ENCODE data around the gene CDIP1. TPM values are rescaled to one million over a fixed set of nuclear protein-coding genes. Genes with fewer than 3 reads are reported as not detected.

The CDIP1 gene
- total and polyA plus RNA-seq, 4 donors = 4.4 to 18.6 (median 12.0) TPM

DNA sequence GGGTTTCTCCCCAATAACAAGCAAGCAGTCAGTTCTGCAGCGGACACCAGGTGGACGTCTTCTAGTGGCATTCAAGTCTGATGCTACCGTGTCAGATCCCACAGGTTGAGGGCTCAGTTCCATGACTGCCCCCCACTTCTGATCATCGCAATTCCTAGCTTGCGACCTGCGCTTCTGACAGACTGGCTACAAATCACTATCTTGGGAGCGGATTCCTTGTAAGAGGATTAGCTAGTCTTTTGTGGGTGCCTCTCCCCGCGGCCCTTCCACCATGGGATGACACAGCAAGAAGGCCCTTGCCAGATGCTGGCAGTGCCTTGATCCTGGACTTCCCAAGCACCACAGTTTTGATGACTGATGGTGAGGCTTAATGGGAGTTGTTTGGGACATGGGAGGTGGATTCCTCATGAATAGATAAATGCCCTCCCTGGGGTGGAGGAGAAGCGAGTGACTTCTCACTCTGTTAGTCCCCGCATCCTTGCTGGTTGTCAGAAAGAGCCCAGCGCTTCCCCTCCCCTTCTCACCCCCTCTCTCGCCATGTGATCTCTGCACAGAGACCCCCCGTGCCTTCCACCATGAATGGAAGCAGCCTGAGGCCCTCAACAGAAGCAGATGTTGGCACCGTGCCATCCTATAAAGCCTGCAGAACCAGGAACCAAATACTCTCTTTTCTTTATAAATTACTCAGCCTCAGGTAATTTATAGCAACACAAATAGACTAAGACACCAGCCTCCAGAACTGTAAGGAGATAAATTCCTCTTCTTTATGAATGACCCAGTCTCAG, 19.1 kb downstream of the CDIP1 start:
- H3K9me3 ChIP-seq (ENCODE audit: control insufficient read depth in 4 of 4, low read length in 3 of 4) = no peaks in the 10 kb centered on the region
- no peaks in the 10 kb centered on the region for H3K27me3 ChIP-seq (ENCODE audit: control insufficient read depth in 4 of 4, insufficient read depth in 4 of 4, low read length in 3 of 4)
- DNase-seq (ENCODE audit: low spot score) = no peak
- H3K9ac ChIP-seq (ENCODE audit: low read depth in 1 of 2, low read length in 2 of 2) = no peak overlapping the region
- no peak for TF ChIP-seq HNF4A (conservative IDR thresholded peaks at IDR 0.05)
- TF ChIP-seq, protein P1, sequence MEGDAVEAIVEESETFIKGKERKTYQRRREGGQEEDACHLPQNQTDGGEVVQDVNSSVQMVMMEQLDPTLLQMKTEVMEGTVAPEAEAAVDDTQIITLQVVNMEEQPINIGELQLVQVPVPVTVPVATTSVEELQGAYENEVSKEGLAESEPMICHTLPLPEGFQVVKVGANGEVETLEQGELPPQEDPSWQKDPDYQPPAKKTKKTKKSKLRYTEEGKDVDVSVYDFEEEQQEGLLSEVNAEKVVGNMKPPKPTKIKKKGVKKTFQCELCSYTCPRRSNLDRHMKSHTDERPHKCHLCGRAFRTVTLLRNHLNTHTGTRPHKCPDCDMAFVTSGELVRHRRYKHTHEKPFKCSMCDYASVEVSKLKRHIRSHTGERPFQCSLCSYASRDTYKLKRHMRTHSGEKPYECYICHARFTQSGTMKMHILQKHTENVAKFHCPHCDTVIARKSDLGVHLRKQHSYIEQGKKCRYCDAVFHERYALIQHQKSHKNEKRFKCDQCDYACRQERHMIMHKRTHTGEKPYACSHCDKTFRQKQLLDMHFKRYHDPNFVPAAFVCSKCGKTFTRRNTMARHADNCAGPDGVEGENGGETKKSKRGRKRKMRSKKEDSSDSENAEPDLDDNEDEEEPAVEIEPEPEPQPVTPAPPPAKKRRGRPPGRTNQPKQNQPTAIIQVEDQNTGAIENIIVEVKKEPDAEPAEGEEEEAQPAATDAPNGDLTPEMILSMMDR (IDR thresholded peaks at IDR 0.05; ENCODE audit: low read depth, low read length, missing input control) = no peak
- TF ChIP-seq, protein P2, sequence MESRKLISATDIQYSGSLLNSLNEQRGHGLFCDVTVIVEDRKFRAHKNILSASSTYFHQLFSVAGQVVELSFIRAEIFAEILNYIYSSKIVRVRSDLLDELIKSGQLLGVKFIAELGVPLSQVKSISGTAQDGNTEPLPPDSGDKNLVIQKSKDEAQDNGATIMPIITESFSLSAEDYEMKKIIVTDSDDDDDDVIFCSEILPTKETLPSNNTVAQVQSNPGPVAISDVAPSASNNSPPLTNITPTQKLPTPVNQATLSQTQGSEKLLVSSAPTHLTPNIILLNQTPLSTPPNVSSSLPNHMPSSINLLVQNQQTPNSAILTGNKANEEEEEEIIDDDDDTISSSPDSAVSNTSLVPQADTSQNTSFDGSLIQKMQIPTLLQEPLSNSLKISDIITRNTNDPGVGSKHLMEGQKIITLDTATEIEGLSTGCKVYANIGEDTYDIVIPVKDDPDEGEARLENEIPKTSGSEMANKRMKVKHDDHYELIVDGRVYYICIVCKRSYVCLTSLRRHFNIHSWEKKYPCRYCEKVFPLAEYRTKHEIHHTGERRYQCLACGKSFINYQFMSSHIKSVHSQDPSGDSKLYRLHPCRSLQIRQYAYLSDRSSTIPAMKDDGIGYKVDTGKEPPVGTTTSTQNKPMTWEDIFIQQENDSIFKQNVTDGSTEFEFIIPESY (IDR thresholded peaks at IDR 0.05) = no peak
- TF ChIP-seq FOXA1 (IDR thresholded peaks at IDR 0.05) = no peak
- TF ChIP-seq, protein P3, sequence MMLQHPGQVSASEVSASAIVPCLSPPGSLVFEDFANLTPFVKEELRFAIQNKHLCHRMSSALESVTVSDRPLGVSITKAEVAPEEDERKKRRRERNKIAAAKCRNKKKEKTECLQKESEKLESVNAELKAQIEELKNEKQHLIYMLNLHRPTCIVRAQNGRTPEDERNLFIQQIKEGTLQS (IDR thresholded peaks at IDR 0.05) = no peak
- TF ChIP-seq JUND (IDR thresholded peaks at IDR 0.05) = no peak
- TF ChIP-seq, protein P4, sequence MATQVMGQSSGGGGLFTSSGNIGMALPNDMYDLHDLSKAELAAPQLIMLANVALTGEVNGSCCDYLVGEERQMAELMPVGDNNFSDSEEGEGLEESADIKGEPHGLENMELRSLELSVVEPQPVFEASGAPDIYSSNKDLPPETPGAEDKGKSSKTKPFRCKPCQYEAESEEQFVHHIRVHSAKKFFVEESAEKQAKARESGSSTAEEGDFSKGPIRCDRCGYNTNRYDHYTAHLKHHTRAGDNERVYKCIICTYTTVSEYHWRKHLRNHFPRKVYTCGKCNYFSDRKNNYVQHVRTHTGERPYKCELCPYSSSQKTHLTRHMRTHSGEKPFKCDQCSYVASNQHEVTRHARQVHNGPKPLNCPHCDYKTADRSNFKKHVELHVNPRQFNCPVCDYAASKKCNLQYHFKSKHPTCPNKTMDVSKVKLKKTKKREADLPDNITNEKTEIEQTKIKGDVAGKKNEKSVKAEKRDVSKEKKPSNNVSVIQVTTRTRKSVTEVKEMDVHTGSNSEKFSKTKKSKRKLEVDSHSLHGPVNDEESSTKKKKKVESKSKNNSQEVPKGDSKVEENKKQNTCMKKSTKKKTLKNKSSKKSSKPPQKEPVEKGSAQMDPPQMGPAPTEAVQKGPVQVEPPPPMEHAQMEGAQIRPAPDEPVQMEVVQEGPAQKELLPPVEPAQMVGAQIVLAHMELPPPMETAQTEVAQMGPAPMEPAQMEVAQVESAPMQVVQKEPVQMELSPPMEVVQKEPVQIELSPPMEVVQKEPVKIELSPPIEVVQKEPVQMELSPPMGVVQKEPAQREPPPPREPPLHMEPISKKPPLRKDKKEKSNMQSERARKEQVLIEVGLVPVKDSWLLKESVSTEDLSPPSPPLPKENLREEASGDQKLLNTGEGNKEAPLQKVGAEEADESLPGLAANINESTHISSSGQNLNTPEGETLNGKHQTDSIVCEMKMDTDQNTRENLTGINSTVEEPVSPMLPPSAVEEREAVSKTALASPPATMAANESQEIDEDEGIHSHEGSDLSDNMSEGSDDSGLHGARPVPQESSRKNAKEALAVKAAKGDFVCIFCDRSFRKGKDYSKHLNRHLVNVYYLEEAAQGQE (IDR thresholded peaks at IDR 0.05) = no peak
- TF ChIP-seq FOXA2 (IDR thresholded peaks at IDR 0.05) = no peak
- TF ChIP-seq, protein P5, sequence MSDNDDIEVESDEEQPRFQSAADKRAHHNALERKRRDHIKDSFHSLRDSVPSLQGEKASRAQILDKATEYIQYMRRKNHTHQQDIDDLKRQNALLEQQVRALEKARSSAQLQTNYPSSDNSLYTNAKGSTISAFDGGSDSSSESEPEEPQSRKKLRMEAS (IDR thresholded peaks at IDR 0.05) = no peak
- no peak for TF ChIP-seq SP1 (IDR thresholded peaks at IDR 0.05)
- no peak for TF ChIP-seq EGR1 (IDR thresholded peaks at IDR 0.05; ENCODE audit: low read depth in 2 of 2)
- TF ChIP-seq TAF1 (conservative IDR thresholded peaks at IDR 0.05) = no peak
- no peak overlapping the region for H3K4me3 ChIP-seq (ENCODE audit: low read depth in 1 of 3, low read length in 3 of 3)
- 89% methylated on average over 15 of the region's 15 CpGs for WGBS
- peaks cover 0 to 9% (median 2%) of the 10 kb centered on the region in 4 donors for H3K4me1 ChIP-seq (ENCODE audit: control insufficient read depth in 4 of 4, insufficient read depth in 4 of 4, low read length in 3 of 4)
- peaks cover 0 to 3% (median 1%) of the 10 kb centered on the region in 4 donors for H3K36me3 ChIP-seq (ENCODE audit: control insufficient read depth in 4 of 4, insufficient read depth in 3 of 4, low read depth in 1 of 4, low read length in 3 of 4)
- no peak overlapping the region for H3K27ac ChIP-seq (ENCODE audit: low read depth in 1 of 2, low read length in 2 of 2)
